Activated CD8-positive, alpha-beta memory T cell treated with anti-CD3 and anti-CD28 coated beads, Interleukin-2, amount 10 ng/mL, durations not matched to agents 7 days and 5 days (primary cell): ENCODE results near the gene AGAP6. TPM values are rescaled to one million over a fixed set of nuclear protein-coding genes. Genes with fewer than 3 reads are reported as not detected.
"Not testable (repeated sequence)": the region's sequence is repeated elsewhere in the genome, so short reads cannot be mapped to it uniquely, and the experiment has no call there.

ENCODE experiments used
- ATAC-seq: fragments of 150-1000 bp; cut with Tn5 transposase; one replicate; pipeline ENCODE4 v1.10.0; 2021; ENCODE audit warnings: moderate library complexity
- CTCF ChIA-PET: fragments of 350-600 bp; sonication (Branson Sonifier 250); formaldehyde crosslinking; loops from one replicate; lab custom pipeline; 2021; ENCODE audit warnings: antibody characterized with exemption; lab: Charles Lee
- DNase-seq: peaks from one replicate; pipeline ENCODE4 v3.0.0-alpha.2; 2020
- H3K27ac Mint-ChIP-seq: one replicate; pipeline ENCODE4 v1.8.0; 2021; ENCODE audit warnings: mild to moderate bottlenecking, mixed read lengths
- H3K27me3 Mint-ChIP-seq: one replicate; pipeline ENCODE4 v1.8.0; 2021; ENCODE audit warnings: mixed read lengths
- H3K36me3 Mint-ChIP-seq: one replicate; pipeline ENCODE4 v1.8.0; 2021; ENCODE audit warnings: mild to moderate bottlenecking, mixed read lengths
- H3K4me1 Mint-ChIP-seq: one replicate; pipeline ENCODE4 v1.8.0; 2021; ENCODE audit warnings: mixed read lengths
- H3K4me3 Mint-ChIP-seq: one replicate; pipeline ENCODE4 v1.8.0; 2021; ENCODE audit warnings: mild to moderate bottlenecking, moderate library complexity, mixed read lengths
- H3K9me3 Mint-ChIP-seq: one replicate; pipeline ENCODE4 v1.8.0; 2022; ENCODE audit warnings: low read depth, mixed read lengths
- total RNA-seq, 2 experiments: library from RNA; stranded (reverse); gene quantifications; one replicate each; pipeline ENCODE4 v1.2.3, GENCODE V29; 2021

Gene AGAP6
- total RNA-seq, result 10 to 100 TPM; 15.8 to 23.5 TPM

GRCh38 chr10:49988376-49988775, at the start of gene AGAP6:
Gene AGAP6, plus strand, starts transcription at chr10:49988406. Its CDS starts 310 bp downstream, at chr10:49988716.
- H3K27me3 Mint-ChIP-seq, H3K36me3 Mint-ChIP-seq, ATAC-seq, H3K4me3 Mint-ChIP-seq, DNase-seq, H3K27ac Mint-ChIP-seq, H3K9me3 Mint-ChIP-seq, CTCF ChIA-PET, H3K4me1 Mint-ChIP-seq: not testable (repeated sequence)

- H3K36me3 Mint-ChIP-seq, CTCF ChIA-PET, H3K27me3 Mint-ChIP-seq, H3K9me3 Mint-ChIP-seq: not testable (repeated sequence)
- H3K27ac Mint-ChIP-seq, result peak within 1 kb of the TSS; percentile 92
- ATAC-seq, result peak; percentile 86
- DNase-seq, result peak; percentile 85
- H3K4me1 Mint-ChIP-seq, result peaks cover 30% of the 10 kb centered on the region
- H3K4me3 Mint-ChIP-seq, result peak within 1 kb of the TSS; percentile 99
These were observed 46.5 kb upstream of the AGAP6 start, which contains the start of the genes PARG and TIMM23B for GRCh38 chr10:49941447-49942338. Gene PARG, minus strand, starts transcription at chr10:49942027. Its CDS starts 302 bp downstream, at chr10:49941725. Gene TIMM23B, plus strand, starts transcription at chr10:49942053. Its CDS starts 142 bp downstream, at chr10:49942195.

- H3K4me3 Mint-ChIP-seq, result peak overlapping the region; percentile 99
- H3K36me3 Mint-ChIP-seq, CTCF ChIA-PET, H3K27me3 Mint-ChIP-seq, H3K9me3 Mint-ChIP-seq, DNase-seq: not testable (repeated sequence)
- H3K4me1 Mint-ChIP-seq, result peaks cover 30% of the 10 kb centered on the region
- H3K27ac Mint-ChIP-seq, result peak overlapping the region; percentile 92
- ATAC-seq, result peak; percentile 16
These were observed 45.9 kb upstream of the AGAP6 start for GRCh38 chr10:49942339-49942705.

- H3K4me3 Mint-ChIP-seq, CTCF ChIA-PET, DNase-seq, H3K27me3 Mint-ChIP-seq, ATAC-seq, H3K9me3 Mint-ChIP-seq, H3K27ac Mint-ChIP-seq: not testable (repeated sequence)
- peaks cover 13% of the 10 kb centered on the region for H3K36me3 Mint-ChIP-seq
- H3K4me1 Mint-ChIP-seq, result peaks cover 30% of the 10 kb centered on the region
These were observed 44.6 kb upstream of the AGAP6 start for GRCh38 chr10:49943607-49944006.

GRCh38 chr10:49948142-49948541, 40.1 kb upstream of the AGAP6 start:
- H3K27ac Mint-ChIP-seq, H3K4me3 Mint-ChIP-seq, H3K27me3 Mint-ChIP-seq, ATAC-seq, CTCF ChIA-PET, DNase-seq, H3K9me3 Mint-ChIP-seq: not testable (repeated sequence)
- H3K4me1 Mint-ChIP-seq, result peaks cover 13% of the 10 kb centered on the region
- peaks cover 19% of the 10 kb centered on the region for H3K36me3 Mint-ChIP-seq

GRCh38 chr10:49948737-49949136, 39.5 kb upstream of the AGAP6 start:
- not testable (repeated sequence) for ATAC-seq, DNase-seq
- H3K4me1 Mint-ChIP-seq, result peaks cover 11% of the 10 kb centered on the region

GRCh38 chr10:49952006-49952405, 36.2 kb upstream of the AGAP6 start:
- DNase-seq, H3K4me1 Mint-ChIP-seq, ATAC-seq, H3K27ac Mint-ChIP-seq, H3K9me3 Mint-ChIP-seq, H3K4me3 Mint-ChIP-seq, H3K27me3 Mint-ChIP-seq, CTCF ChIA-PET: not testable (repeated sequence)
- peaks cover 12% of the 10 kb centered on the region for H3K36me3 Mint-ChIP-seq

More at GRCh38 chr10:49948737-49949136, 39.5 kb upstream of the AGAP6 start:
- H3K27ac Mint-ChIP-seq, H3K27me3 Mint-ChIP-seq, CTCF ChIA-PET, H3K4me3 Mint-ChIP-seq, H3K9me3 Mint-ChIP-seq: not testable (repeated sequence)
- peaks cover 19% of the 10 kb centered on the region for H3K36me3 Mint-ChIP-seq

- H3K9me3 Mint-ChIP-seq, H3K27me3 Mint-ChIP-seq, CTCF ChIA-PET, DNase-seq, ATAC-seq, H3K4me3 Mint-ChIP-seq, H3K4me1 Mint-ChIP-seq, H3K27ac Mint-ChIP-seq: not testable (repeated sequence)
- H3K36me3 Mint-ChIP-seq, result peaks cover 10% of the 10 kb centered on the region
These were observed 35.1 kb upstream of the AGAP6 start for GRCh38 chr10:49953122-49953521.

- ATAC-seq, H3K4me3 Mint-ChIP-seq, H3K4me1 Mint-ChIP-seq, CTCF ChIA-PET, H3K36me3 Mint-ChIP-seq, DNase-seq, H3K27ac Mint-ChIP-seq, H3K9me3 Mint-ChIP-seq, H3K27me3 Mint-ChIP-seq: not testable (repeated sequence)
These were observed 17.8 kb upstream of the AGAP6 start for GRCh38 chr10:49970331-49970857.

- H3K27me3 Mint-ChIP-seq, H3K9me3 Mint-ChIP-seq, H3K27ac Mint-ChIP-seq, CTCF ChIA-PET, H3K4me3 Mint-ChIP-seq, ATAC-seq, H3K4me1 Mint-ChIP-seq, DNase-seq, H3K36me3 Mint-ChIP-seq: not testable (repeated sequence)
These were observed 16.7 kb upstream of the AGAP6 start for GRCh38 chr10:49971466-49971865.

- H3K27me3 Mint-ChIP-seq, DNase-seq, H3K9me3 Mint-ChIP-seq, H3K4me1 Mint-ChIP-seq, H3K4me3 Mint-ChIP-seq, CTCF ChIA-PET, H3K36me3 Mint-ChIP-seq, ATAC-seq, H3K27ac Mint-ChIP-seq: not testable (repeated sequence)
These were observed 16.1 kb upstream of the AGAP6 start for GRCh38 chr10:49972094-49972493.

- ATAC-seq, result not testable (repeated sequence)
These were observed 10.4 kb upstream of the AGAP6 start for GRCh38 chr10:49977756-49978155.

GRCh38 chr10:49987207-49987606, 999 bp upstream of the AGAP6 start:
- H3K4me3 Mint-ChIP-seq, ATAC-seq, H3K4me1 Mint-ChIP-seq, H3K27ac Mint-ChIP-seq, H3K9me3 Mint-ChIP-seq, H3K27me3 Mint-ChIP-seq, CTCF ChIA-PET, H3K36me3 Mint-ChIP-seq, DNase-seq: not testable (repeated sequence)

More at GRCh38 chr10:49977756-49978155, 10.4 kb upstream of the AGAP6 start:
- H3K27ac Mint-ChIP-seq, H3K9me3 Mint-ChIP-seq, DNase-seq, H3K4me3 Mint-ChIP-seq, H3K27me3 Mint-ChIP-seq, H3K4me1 Mint-ChIP-seq, H3K36me3 Mint-ChIP-seq, CTCF ChIA-PET: not testable (repeated sequence)

GRCh38 chr10:49995321-49995720, 7.1 kb downstream of the AGAP6 start:
- CTCF ChIA-PET, H3K4me3 Mint-ChIP-seq, ATAC-seq, H3K36me3 Mint-ChIP-seq, DNase-seq, H3K9me3 Mint-ChIP-seq, H3K27ac Mint-ChIP-seq, H3K4me1 Mint-ChIP-seq, H3K27me3 Mint-ChIP-seq: not testable (repeated sequence)
